Osteocyte (in vitro differentiated cells): ENCODE data around the gene EPHB6. TPM values are rescaled to one million over a fixed set of nuclear protein-coding genes. Genes with fewer than 3 reads are reported as not detected.

Experiments used
- DNase-seq: peaks from one replicate; pipeline ENCODE4 v3.0.0; 2021; ENCODE audit warnings: mixed read lengths; ENCODE audit not compliant: unreplicated experiment; ENCODE audit errors: extremely low spot score
- H3K27ac Mint-ChIP-seq: one replicate; pipeline ENCODE4 v1.8.0; 2021; ENCODE audit warnings: mild to moderate bottlenecking, mixed read lengths; ENCODE audit not compliant: unreplicated experiment
- H3K27me3 Mint-ChIP-seq: one replicate; pipeline ENCODE4 v1.8.0; 2021; ENCODE audit warnings: mixed read lengths; ENCODE audit not compliant: unreplicated experiment
- H3K36me3 Mint-ChIP-seq: one replicate; pipeline ENCODE4 v1.8.0; 2021; ENCODE audit warnings: mixed read lengths; ENCODE audit not compliant: unreplicated experiment
- H3K4me1 Mint-ChIP-seq: one replicate; pipeline ENCODE4 v1.8.0; 2021; ENCODE audit warnings: mixed read lengths; ENCODE audit not compliant: unreplicated experiment
- H3K4me3 Mint-ChIP-seq: one replicate; pipeline ENCODE4 v1.8.0; 2021; ENCODE audit warnings: mild to moderate bottlenecking, moderate library complexity, mixed read lengths; ENCODE audit not compliant: unreplicated experiment
- H3K9me3 Mint-ChIP-seq: one replicate; pipeline ENCODE4 v1.8.0; 2021; ENCODE audit warnings: mixed read lengths; ENCODE audit not compliant: unreplicated experiment
- CTCF ChIP-seq: fragments of 200-600 bp; sonication (generic); IDR thresholded peaks from 2 replicates; pipeline ENCODE4 v1.5.0; 2021; ENCODE audit warnings: antibody characterized with exemption, mild to moderate bottlenecking, moderate library complexity
- total RNA-seq: library from RNA; stranded (reverse); gene quantifications from 2 replicates; pipeline ENCODE4 v1.2.1, GENCODE V29; 2021

Gene EPHB6
- total RNA-seq, 1 donor from 2014 or later: 13.7 TPM

- no peaks in the 10 kb centered on the region for H3K36me3 Mint-ChIP-seq
- H3K4me3 Mint-ChIP-seq: no peak overlapping the region
- TF ChIP-seq CTCF: no peak
- H3K4me1 Mint-ChIP-seq: no peaks in the 10 kb centered on the region
- no peaks in the 10 kb centered on the region for H3K9me3 Mint-ChIP-seq
- H3K27ac Mint-ChIP-seq: no peak overlapping the region
- no peak for DNase-seq
- peaks cover 46% of the 10 kb centered on the region for H3K27me3 Mint-ChIP-seq
Observed at GRCh38 chr7:142815134-142815533, 39.7 kb upstream of the EPHB6 start.

GRCh38 chr7:142817506-142817905 is 37.4 kb upstream of the EPHB6 start:
- DNase-seq: no peak
- TF ChIP-seq CTCF: no peak
- H3K4me3 Mint-ChIP-seq: no peak overlapping the region
- H3K36me3 Mint-ChIP-seq: no peaks in the 10 kb centered on the region
- H3K27ac Mint-ChIP-seq: no peak overlapping the region
- H3K4me1 Mint-ChIP-seq: no peaks in the 10 kb centered on the region
- no peaks in the 10 kb centered on the region for H3K9me3 Mint-ChIP-seq
- H3K27me3 Mint-ChIP-seq: peaks cover 55% of the 10 kb centered on the region

GRCh38 chr7:142819530-142819929 is 35.3 kb upstream of the EPHB6 start:
- Mint-ChIP-seq H3K36me3 (no peaks in the 10 kb centered on the region), H3K4me3 (no peak overlapping the region), H3K27me3 (peaks cover 49% of the 10 kb centered on the region), H3K9me3 (peaks cover 5% of the 10 kb centered on the region), H3K27ac (no peak overlapping the region), H3K4me1 (no peaks in the 10 kb centered on the region)
- DNase-seq: no peak
- TF ChIP-seq CTCF: no peak

- no peak for TF ChIP-seq CTCF
Observed at GRCh38 chr7:142822714-142823113, 32.2 kb upstream of the EPHB6 start.

GRCh38 chr7:142827951-142828500 is 26.9 kb upstream of the EPHB6 start:
- H3K9me3 Mint-ChIP-seq: peaks cover 10% of the 10 kb centered on the region
- H3K27me3 Mint-ChIP-seq: peaks cover 33% of the 10 kb centered on the region
- no peak for DNase-seq
- no peaks in the 10 kb centered on the region for H3K36me3 Mint-ChIP-seq
- H3K27ac Mint-ChIP-seq: no peak overlapping the region
- no peak overlapping the region for H3K4me3 Mint-ChIP-seq
- TF ChIP-seq CTCF: no peak
- H3K4me1 Mint-ChIP-seq: no peaks in the 10 kb centered on the region

More at GRCh38 chr7:142822714-142823113, 32.2 kb upstream of the EPHB6 start:
- H3K9me3 Mint-ChIP-seq: peaks cover 10% of the 10 kb centered on the region
- no peak for DNase-seq
- H3K4me1 Mint-ChIP-seq: no peaks in the 10 kb centered on the region
- no peaks in the 10 kb centered on the region for H3K36me3 Mint-ChIP-seq
- H3K27me3 Mint-ChIP-seq: peaks cover 52% of the 10 kb centered on the region
- no peak overlapping the region for H3K4me3 Mint-ChIP-seq
- H3K27ac Mint-ChIP-seq: no peak overlapping the region
